Prostate gland (tissue), 2 donors: ENCODE data around the gene PRDM1. TPM values are rescaled to one million over a fixed set of nuclear protein-coding genes. Genes with fewer than 3 reads are reported as not detected.

Experiments used
- DNase-seq: peaks from one replicate; pipeline ENCODE4 v3.0.0-alpha.2; 2019; ENCODE audit warnings: low spot score
- H3K27ac ChIP-seq, 2 donors: fragments of 200-600 bp; sonication (generic); 2 replicates each; pipeline ENCODE4 v1.5.1; 2017 to 2019
- H3K27me3 ChIP-seq: fragments of 200-600 bp; sonication (generic); replicated peaks from 2 replicates; pipeline ENCODE4 v1.5.1; 2019; ENCODE audit not compliant: insufficient read depth
- H3K36me3 ChIP-seq, 2 donors: fragments of 200-600 bp; sonication (generic); 1 replicate in 1 of 2; 2 replicates in 1 of 2; pipeline versions ENCODE4 v1.5.1 to v1.8.1; 2017 to 2019
- H3K4me1 ChIP-seq: fragments of 200-600 bp; sonication (generic); replicated peaks from 2 replicates; pipeline ENCODE4 v1.5.1; 2019
- H3K4me3 ChIP-seq, 2 donors: fragments of 200-600 bp; sonication (generic); 2 replicates each; pipeline ENCODE4 v1.5.1; 2017 to 2019
- H3K9me3 ChIP-seq: fragments of 200-600 bp; sonication (generic); 2 replicates; pipeline ENCODE4 v1.5.1; 2017
- POLR2A ChIP-seq: fragments of 450-650 bp; IDR thresholded peaks from one replicate; pipeline ENCODE4 v1.6.1; 2016; ENCODE audit warnings: antibody characterized with exemption, mild to moderate bottlenecking
- POLR2AphosphoS5 ChIP-seq: sonication (generic); formaldehyde crosslinking; IDR thresholded peaks from one replicate; pipeline ENCODE4 v1.6.1; 2017; ENCODE audit warnings: antibody characterized with exemption
- WGBS: methylation state at CpG from one replicate; pipeline ENCODE4 v1.1.5; 2018; 5-methylcytosine and 5-hydroxymethylcytosine counted together
- intact Hi-C: fragments of 100-400 bp; cut with DNase I; formaldehyde crosslinking; loops from one replicate; pipeline ENCODE4 v1.14.2; 2022
- total RNA-seq, 2 donors: library from RNA; depleted of rRNA; stranded (reverse); fragments of >200 nt; gene quantifications; one replicate each; pipeline ENCODE4 v1.1.0, GENCODE V29; 2016
- TF ChIP-seq, protein P1 (sequence below), 4 experiments: fragments of 200-600 bp in 2 of 4; fragments of 450-650 bp in 2 of 4; sonication (generic) in 2 of 4; IDR thresholded peaks; 1 replicate in 3 of 4; 2 replicates in 1 of 4; pipeline ENCODE4 v1.5.1; 2016 to 2019; ENCODE audit warnings: antibody characterized with exemption in 4 of 4, mild to moderate bottlenecking in 2 of 4, moderate library complexity in 2 of 4

Gene PRDM1
- total RNA-seq, 2 donors from 2014 or later, result 3.5 TPM

DNA sequence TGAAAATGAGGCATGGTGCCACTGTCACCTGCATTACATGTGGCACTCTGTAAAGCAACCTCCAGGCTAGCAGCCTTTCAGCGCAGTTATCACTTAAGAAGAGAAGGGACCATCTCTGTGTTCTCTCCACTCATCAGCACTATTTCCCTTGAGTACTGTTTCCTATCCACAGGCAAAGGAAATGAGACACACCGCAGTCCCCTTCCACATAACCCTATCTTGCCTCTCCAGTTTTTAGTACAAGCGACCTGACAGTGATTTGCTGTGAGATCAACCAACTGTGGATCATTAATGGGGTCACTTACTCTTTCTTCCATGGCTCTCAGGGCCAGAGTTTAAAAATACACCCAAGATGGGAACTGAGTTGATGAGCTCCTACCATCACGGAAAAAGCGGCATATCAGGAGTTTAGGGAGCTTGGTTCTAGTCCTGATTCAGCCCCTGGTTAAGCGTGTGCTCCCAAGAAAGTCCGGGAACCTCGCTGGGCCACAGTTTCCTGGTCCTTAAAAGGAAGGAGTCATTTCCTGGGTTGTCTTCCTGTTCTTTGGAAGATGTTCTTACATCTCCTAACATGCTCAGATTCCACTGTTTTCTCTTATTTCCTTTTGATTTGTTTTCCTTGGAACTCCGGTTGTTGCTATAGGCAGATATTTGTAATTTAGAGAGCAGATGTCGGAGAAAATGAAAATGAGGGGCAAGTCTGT lies 27.3 kb downstream of the PRDM1 start:
- TF ChIP-seq, protein P1, sequence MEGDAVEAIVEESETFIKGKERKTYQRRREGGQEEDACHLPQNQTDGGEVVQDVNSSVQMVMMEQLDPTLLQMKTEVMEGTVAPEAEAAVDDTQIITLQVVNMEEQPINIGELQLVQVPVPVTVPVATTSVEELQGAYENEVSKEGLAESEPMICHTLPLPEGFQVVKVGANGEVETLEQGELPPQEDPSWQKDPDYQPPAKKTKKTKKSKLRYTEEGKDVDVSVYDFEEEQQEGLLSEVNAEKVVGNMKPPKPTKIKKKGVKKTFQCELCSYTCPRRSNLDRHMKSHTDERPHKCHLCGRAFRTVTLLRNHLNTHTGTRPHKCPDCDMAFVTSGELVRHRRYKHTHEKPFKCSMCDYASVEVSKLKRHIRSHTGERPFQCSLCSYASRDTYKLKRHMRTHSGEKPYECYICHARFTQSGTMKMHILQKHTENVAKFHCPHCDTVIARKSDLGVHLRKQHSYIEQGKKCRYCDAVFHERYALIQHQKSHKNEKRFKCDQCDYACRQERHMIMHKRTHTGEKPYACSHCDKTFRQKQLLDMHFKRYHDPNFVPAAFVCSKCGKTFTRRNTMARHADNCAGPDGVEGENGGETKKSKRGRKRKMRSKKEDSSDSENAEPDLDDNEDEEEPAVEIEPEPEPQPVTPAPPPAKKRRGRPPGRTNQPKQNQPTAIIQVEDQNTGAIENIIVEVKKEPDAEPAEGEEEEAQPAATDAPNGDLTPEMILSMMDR (IDR thresholded peaks at IDR 0.05), result no peak
- TF ChIP-seq POLR2AphosphoS5 (no peak), POLR2A (no peak)
- no peak overlapping the region for H3K27ac ChIP-seq
- DNase-seq, result no peak
- H3K27me3 ChIP-seq, result no peaks in the 10 kb centered on the region
- no peaks in the 10 kb centered on the region for H3K9me3 ChIP-seq
- H3K4me3 ChIP-seq, result no peak overlapping the region
- H3K4me1 ChIP-seq, result no peaks in the 10 kb centered on the region
- 88% methylated on average over 10 of the region's 10 CpGs for WGBS
- no peaks in the 10 kb centered on the region for H3K36me3 ChIP-seq
- intact Hi-C loops, result no loop called here

DNA sequence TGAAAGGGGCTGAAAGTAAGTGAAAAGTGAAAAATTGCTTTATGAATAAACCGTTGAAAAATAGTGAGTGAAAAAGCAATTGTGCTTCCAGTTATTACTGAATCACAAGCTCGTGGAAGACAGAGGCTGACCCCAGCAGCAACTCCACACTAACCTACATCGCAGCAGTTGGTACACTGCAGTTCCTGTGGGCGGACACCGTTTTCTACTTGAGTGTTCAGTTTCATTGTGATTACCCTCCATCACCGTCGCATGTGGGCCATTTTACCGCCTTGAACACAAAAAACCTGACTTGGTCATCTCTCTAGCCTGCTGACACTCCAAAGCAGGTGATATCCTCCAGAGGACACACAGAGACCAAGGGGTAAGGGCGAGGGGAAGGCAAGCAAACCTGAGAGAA lies 28.4 kb downstream of the PRDM1 start:
- Histone ChIP-seq H3K4me3 (no peak overlapping the region), H3K36me3 (no peaks in the 10 kb centered on the region), H3K9me3 (no peaks in the 10 kb centered on the region), H3K27me3 (no peaks in the 10 kb centered on the region), H3K4me1 (no peaks in the 10 kb centered on the region), H3K27ac (no peak overlapping the region)
- TF ChIP-seq, protein P1 (IDR thresholded peaks at IDR 0.05), result no peak
- TF ChIP-seq POLR2A, result no peak
- no peak for TF ChIP-seq POLR2AphosphoS5
- WGBS, result 88% methylated on average over 9 of the region's 9 CpGs
- DNase-seq, result no peak
- intact Hi-C loops, result no loop called here

DNA sequence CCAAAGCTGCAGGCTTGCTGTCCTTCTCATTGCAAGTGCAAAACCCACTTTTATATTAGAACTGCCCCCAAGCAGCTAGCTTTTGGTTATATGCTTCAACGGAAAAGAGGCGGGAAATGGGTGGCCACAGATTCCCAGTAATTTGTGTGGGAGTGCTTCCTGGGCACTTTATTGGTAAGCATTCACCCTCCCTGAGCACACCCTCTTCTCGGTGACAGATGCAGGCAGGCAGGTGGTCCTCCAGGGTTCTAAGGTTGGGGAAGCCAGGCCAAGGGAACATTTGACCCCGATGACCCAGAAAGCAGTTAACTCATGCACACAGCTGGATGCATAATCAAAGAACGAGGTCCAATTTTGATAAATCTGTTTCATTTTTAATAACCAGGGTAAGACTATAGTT lies 29.1 kb downstream of the PRDM1 start:
- Histone ChIP-seq H3K27ac (no peak overlapping the region), H3K4me1 (no peaks in the 10 kb centered on the region), H3K36me3 (no peaks in the 10 kb centered on the region), H3K9me3 (no peaks in the 10 kb centered on the region), H3K4me3 (no peak overlapping the region), H3K27me3 (no peaks in the 10 kb centered on the region)
- WGBS, result 90% methylated on average over 5 of the region's 5 CpGs
- no peak for DNase-seq
- intact Hi-C loops, result no loop called here
- TF ChIP-seq POLR2AphosphoS5 (no peak), POLR2A (no peak)
- TF ChIP-seq, protein P1 (IDR thresholded peaks at IDR 0.05), result no peak

DNA sequence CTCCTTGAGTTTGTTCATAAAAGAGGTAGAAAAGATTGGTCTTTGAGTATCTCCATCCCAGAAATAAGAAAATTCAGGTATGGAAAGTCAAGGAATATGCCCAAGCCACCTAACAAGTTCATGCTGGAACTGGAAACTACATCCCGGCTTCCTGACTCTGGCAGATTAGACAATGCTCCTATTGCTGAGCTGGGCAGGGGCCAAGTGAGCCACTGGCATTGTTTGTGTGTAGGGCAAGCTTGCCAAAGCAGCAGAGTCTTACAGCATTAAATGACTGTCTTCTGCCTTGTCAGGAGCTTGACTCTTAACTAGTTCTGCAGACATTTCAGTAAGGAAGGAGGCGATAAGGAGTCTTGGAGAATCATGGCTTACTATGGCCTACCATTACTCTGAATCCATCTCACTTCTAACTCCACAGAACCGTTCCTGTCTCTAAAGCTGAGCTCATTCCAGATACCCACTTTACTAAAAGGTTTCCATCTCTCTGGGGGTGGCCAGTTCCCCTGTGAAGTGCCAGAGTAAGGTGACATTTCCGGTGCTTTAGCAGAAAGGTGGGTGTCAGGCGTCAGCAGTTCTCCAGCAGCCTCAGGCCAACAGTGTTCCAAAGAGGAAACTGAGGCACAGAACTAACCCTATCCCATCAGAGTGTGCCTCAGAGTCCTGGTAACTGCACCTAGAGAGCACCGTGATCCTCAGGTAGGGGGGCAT lies 30.1 kb downstream of the PRDM1 start:
- Histone ChIP-seq H3K4me1 (no peaks in the 10 kb centered on the region), H3K4me3 (no peak overlapping the region), H3K9me3 (no peaks in the 10 kb centered on the region), H3K36me3 (no peaks in the 10 kb centered on the region), H3K27ac (no peak overlapping the region), H3K27me3 (no peaks in the 10 kb centered on the region)
- DNase-seq, result peak; percentile 86
- 51% methylated on average over 6 of the region's 6 CpGs for WGBS
- intact Hi-C loops, result no loop called here
- TF ChIP-seq POLR2AphosphoS5 (peak; percentile 68), POLR2A (no peak)

DNA sequence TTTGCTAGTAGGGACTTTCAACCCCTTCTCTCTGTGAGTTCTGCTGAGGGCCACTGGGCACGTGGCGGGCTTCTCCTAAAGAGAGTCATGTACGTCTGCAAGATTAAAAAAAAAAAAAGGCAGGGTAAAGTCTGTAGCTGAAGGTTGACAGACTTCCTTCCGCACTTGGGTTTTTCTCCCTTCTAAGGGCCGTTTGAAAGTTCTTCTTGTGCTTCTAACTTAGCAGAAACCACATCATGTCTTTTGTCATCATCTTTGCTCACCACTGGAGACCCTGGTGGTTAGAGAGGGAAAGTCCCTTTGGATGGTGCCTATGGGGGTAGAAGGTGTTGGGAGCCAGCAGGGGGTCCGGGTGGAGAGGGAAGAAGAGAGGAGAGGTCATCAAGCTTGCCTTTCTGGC lies 31.4 kb downstream of the PRDM1 start:
- WGBS, result 86% methylated on average over 6 of the region's 6 CpGs
- no peaks in the 10 kb centered on the region for H3K27me3 ChIP-seq
- H3K9me3 ChIP-seq, result no peaks in the 10 kb centered on the region
- no peak overlapping the region for H3K4me3 ChIP-seq
- H3K27ac ChIP-seq, result no peak overlapping the region
- no peaks in the 10 kb centered on the region for H3K4me1 ChIP-seq
- TF ChIP-seq, protein P1 (IDR thresholded peaks at IDR 0.05), result no peak
- TF ChIP-seq POLR2A (no peak), POLR2AphosphoS5 (no peak)
- intact Hi-C loops, result no loop called here
- DNase-seq, result no peak
- no peaks in the 10 kb centered on the region for H3K36me3 ChIP-seq
